GM21423 (cell line): ENCODE data around the gene SNRNP70.
"Not testable (repeated sequence)": the region's sequence is repeated elsewhere in the genome, so short reads cannot be mapped to it uniquely, and the experiment has no call there.

Source experiments
- ATAC-seq: cut with Tn5 transposase; IDR thresholded peaks from one replicate; pipeline ENCODE4 v1.9.1; 2021; ENCODE audit warnings: mild to moderate bottlenecking, moderate library complexity; ENCODE audit not compliant: unreplicated experiment

SNRNP70 gene

GRCh38 chr19:49118565-49119410 lies 33.5 kb downstream of the SNRNP70 start, which contains the start of gene C19orf73:
TSS of gene C19orf73 (minus strand) at chr19:49119143. CDS start at chr19:49119022, 121 bp downstream.
- ATAC-seq = peak; percentile 75

GRCh38 chr19:49119411-49120324 lies 34.4 kb downstream of the SNRNP70 start, which contains the start of gene PPFIA3:
TSS of gene PPFIA3 (plus strand) at chr19:49119544. CDS start at chr19:49127874, 8,330 bp downstream.
- ATAC-seq = no peak

DNA sequence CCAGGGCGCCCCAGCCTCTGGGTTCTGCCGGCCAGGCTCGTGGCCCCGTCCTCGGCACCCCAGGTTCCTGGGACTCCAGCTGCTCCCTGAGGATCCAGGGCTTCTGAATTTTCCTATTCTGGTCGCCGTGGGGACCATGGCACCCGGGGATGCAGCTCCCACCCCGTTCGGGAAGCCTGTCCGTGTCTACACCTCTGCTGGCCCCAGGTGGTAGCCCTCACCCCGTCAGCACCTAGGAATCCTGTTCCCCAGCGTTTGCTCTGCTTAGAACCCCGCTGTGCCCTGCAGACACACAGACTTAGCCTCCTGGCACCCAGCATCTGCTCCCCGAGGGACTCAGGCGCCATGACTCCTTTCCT lies 35.1 kb downstream of the SNRNP70 start:
- ATAC-seq = no peak

GRCh38 chr19:49120868-49121267 lies 35.6 kb downstream of the SNRNP70 start:
- ATAC-seq = no peak

DNA sequence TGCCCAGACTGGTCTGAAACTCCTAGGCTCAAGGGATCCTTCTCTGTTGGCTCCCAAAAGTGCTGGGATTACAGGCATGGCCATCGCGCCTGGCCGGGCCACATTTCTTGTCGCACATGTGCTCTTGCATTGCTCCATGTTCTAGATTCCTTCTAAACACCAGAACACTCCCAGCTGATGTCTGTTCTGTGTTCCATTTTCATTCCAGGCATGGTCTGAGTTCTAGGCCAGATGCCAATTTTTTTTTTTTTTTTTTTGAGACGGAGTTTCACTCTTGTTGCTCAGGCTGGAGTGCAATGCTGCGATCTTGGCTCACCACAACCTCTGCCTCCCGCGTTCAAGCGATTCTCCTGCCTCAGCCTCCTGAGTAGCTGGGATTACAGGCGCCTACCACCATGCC lies 36.6 kb downstream of the SNRNP70 start:
- ATAC-seq = not testable (repeated sequence)

GRCh38 chr19:49123285-49123684 lies 38.0 kb downstream of the SNRNP70 start:
- not testable (repeated sequence) for ATAC-seq

- no peak for ATAC-seq
These were observed 39.9 kb downstream of the SNRNP70 start for GRCh38 chr19:49125025-49125731.

DNA sequence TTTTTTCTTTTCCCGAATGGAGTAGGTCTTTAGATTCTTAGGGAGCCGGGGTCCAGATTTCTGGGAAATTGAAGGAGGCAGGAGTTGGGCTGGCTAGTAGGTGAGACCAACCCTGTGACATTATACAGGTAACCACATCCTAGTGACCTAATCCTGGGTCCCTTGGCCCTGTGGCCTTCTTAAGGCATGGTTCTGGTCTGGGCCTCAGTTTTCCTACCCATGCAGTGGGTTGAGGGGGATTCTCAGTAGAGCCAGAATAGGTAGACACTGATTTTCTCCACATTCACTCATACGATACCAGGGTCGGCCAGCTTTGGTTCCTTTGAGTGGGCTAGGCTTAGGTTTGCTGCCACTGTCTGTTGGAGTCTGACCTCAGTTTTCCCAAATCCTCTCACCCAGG lies 41.3 kb downstream of the SNRNP70 start:
- no peak for ATAC-seq

DNA sequence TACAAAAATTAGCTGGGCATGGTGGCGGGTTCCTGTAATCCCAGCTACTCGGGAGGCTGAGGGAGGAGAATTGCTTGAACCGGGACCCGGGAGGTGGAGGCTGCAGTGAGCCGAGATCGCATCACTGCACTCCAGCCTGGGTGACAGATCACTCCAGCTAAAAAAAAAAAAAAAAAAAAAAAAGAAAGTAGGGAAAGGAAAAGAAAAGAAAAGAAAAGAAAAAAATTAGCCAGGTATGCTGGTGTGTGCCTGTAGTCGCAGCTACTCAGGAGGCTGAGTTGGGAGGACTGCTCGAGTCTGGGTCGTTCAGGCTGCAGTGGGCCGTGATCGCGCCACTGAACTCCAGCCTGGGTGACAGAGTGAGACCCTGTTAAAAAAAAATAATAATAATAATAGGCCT lies 42.0 kb downstream of the SNRNP70 start:
- ATAC-seq = not testable (repeated sequence)

DNA sequence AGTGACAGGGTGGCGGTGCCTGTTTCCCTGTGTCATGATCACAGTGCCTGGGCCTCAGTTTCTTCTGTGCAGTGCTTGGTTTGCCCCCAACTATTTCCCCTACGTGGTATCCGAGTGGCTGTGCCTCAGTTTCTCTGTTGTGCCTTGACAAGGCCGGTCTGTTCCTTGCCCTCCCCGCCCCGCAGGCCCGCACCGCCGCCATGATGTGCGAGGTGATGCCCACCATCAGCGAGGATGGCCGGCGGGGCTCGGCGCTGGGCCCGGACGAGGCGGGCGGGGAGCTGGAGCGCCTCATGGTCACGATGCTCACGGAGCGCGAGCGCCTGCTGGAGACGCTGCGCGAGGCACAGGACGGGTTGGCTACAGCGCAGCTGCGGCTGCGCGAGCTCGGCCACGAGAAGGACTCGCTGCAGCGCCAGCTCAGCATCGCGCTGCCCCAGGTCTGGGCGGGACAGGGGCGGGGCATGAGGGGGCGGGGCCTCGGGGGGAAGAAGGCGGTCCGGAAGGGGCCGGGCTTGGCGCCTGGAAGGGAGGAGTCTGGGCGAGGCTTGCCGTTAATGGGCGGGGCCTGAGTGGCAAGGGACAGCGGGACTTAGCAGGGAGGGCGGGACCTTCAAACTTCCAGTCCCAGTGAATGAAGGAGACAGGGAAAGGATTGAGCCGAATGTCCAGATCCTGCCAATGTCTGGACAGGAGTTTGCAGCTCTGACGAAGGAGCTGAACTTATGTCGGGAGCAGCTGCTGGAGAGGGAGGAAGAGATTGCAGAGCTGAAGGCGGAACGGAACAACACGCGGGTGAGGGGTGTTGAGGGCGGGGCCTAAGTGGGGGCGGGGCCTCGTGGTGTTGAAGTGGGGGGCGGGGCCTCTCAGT lies 42.7 kb downstream of the SNRNP70 start:
- ATAC-seq = peak; percentile 83

GRCh38 chr19:49128545-49129237 lies 43.4 kb downstream of the SNRNP70 start:
- ATAC-seq = no peak

DNA sequence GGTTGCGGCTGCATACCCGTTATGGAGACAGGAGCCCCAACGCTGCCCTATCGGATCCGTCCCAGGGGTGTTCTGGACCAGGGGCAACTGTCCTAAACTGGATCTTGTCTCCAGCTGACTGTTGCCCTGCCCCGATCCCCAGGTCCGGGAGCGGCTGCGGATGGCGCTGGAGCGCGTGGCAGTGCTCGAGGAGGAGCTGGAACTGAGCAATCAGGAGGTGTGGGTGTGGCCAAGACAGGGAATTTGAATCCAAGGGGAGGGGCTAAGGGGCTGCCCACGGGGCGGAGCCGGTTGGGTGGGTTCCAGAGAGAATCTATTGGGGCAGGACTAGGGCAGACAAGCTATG lies 44.0 kb downstream of the SNRNP70 start:
- ATAC-seq = no peak

GRCh38 chr19:49130325-49130724 lies 45.1 kb downstream of the SNRNP70 start:
- no peak for ATAC-seq

DNA sequence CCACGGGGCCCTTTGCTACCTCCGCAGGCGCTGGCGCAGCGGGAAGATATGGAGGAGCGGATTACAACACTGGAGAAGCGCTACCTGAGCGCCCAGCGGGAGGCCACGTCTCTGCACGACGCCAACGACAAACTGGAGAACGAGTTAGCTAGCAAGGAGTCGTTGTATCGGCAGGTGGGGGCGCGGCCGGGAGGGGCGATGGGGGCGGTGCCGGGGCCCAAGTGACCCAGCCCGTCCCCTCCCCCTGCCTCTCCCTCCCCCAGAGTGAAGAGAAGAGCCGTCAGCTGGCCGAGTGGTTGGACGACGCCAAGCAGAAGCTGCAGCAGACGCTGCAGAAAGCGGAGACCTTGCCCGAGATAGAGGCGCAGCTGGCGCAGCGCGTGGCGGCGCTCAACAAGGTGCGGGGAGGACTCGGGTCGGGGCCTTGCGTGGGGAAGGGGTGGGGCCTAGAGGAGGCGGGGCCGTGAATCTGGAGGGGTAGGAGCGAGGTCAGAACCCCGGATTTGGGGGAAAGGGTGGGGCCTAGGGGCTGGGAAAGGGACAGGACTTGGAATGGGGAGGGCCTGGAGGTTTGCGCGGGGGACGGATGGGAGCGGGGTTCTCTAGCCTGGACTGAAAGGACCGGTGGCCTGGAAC lies 47.8 kb downstream of the SNRNP70 start:
- ATAC-seq = no peak

- ATAC-seq = no peak
These were observed 48.6 kb downstream of the SNRNP70 start for GRCh38 chr19:49133621-49134454.

GRCh38 chr19:49135686-49136085 lies 50.4 kb downstream of the SNRNP70 start:
- no peak for ATAC-seq

DNA sequence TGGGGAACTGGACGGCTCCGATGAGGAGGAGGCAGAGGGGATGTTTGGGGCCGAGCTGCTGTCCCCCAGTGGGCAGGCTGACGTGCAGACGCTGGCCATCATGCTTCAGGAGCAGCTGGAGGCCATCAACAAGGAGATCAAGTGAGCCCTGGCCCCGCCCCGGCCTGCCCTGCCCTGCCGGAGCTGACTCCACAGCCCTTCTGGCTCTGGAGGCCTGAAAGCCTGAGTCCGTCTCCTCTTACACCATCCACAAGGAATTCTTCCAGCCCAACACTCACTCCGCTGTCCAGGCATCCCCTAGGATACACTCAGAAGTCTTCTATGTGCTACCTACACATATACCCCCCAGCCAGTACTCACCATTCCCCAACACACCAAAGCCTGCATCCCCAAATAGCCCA lies 51.5 kb downstream of the SNRNP70 start:
- no peak for ATAC-seq

DNA sequence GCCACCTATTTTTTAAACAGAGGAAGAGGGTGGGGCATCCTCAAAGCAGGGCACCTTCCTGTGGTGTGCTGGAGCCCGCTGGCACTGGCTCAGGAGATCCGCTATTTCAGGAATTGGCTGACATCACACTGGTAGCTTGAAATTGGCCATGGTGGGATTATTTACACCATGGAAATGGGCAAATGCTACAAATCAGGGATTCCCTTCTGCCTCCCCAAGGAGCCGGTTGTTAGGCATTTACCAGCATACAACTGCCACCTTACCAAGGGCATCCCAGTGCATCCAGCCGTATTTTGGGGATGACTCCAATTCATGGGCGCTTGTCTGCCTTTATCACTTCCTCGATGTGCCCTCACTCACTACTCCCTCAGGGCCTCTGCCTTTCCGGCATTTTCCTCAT lies 55.7 kb downstream of the SNRNP70 start:
- no peak for ATAC-seq
